Body of pancreas (tissue), 4 donors: ENCODE results near the gene ADCY6. TPM values are rescaled to one million over a fixed set of nuclear protein-coding genes. Genes with fewer than 3 reads are reported as not detected.

Experiments used
- ATAC-seq: fragments of 150-250 bp; one replicate; pipeline ENCODE4 v1.9.1; 2016
- DNase-seq, 4 donors: peaks; one replicate each; pipeline ENCODE4 v3.0.0-alpha.2; 2019
- H3K27ac ChIP-seq, 4 donors: fragments of 200-600 bp; sonication (generic); 1 replicate in 3 of 4; 2 replicates in 1 of 4; pipeline versions ENCODE4 v1.5.1 to v1.6.1; 2016 to 2019; ENCODE audit warnings: mild to moderate bottlenecking in 1 of 4, mixed read lengths in 1 of 4, moderate library complexity in 1 of 4
- H3K27me3 ChIP-seq, 2 donors: fragments of 200-600 bp; sonication (generic); one replicate each; pipeline ENCODE4 v1.6.0; 2016; ENCODE audit warnings: mild to moderate bottlenecking in 1 of 2
- H3K36me3 ChIP-seq, 2 donors: fragments of 200-600 bp; sonication (generic); replicated peaks in 1 of 2; 2 replicates each; pipeline ENCODE4 v1.5.1; 2016; ENCODE audit warnings: low read depth in 2 of 2; ENCODE audit not compliant: insufficient read depth in 1 of 2
- H3K4me1 ChIP-seq: fragments of 200-600 bp; sonication (generic); one replicate; pipeline ENCODE4 v1.6.0; 2016
- H3K4me3 ChIP-seq, 2 donors: fragments of 200-600 bp; sonication (generic); 1 replicate in 1 of 2; 2 replicates in 1 of 2; pipeline ENCODE4 v1.5.1; 2016 to 2019
- H3K9me3 ChIP-seq, 3 donors: fragments of 200-600 bp; sonication (generic); 1 replicate in 2 of 3; 2 replicates in 1 of 3; pipeline ENCODE4 v1.5.1; 2016
- CTCF ChIP-seq, 7 experiments: fragments of 450-650 bp in 4 of 7; fragments of 200-600 bp in 3 of 7; sonication (generic) in 3 of 7; IDR thresholded peaks; one replicate each; pipeline ENCODE4 v1.5.1; 2016 to 2019; ENCODE audit warnings: antibody characterized with exemption in 7 of 7
- POLR2A ChIP-seq, 3 donors: fragments of 450-650 bp; IDR thresholded peaks; one replicate each; pipeline ENCODE4 v1.6.1; 2016; ENCODE audit warnings: antibody characterized with exemption in 3 of 3, mild to moderate bottlenecking in 2 of 3
- WGBS, 2 donors: methylation state at CpG; one replicate each; pipeline ENCODE4 v1.1.5; 2017; 5-methylcytosine and 5-hydroxymethylcytosine counted together
- intact Hi-C: fragments of 100-400 bp; cut with DNase I; formaldehyde crosslinking; loops from one replicate; pipeline ENCODE4 v1.15.1; 2023
- total RNA-seq, 2 donors: library from RNA; depleted of rRNA; stranded (reverse); fragments of >200 nt; gene quantifications; one replicate each; pipeline ENCODE4 v1.1.0, GENCODE V29; 2016

Gene ADCY6
- total RNA-seq, 2 donors from 2014 or later = 38.6 to 59.1 TPM

GRCh38 chr12:48767521-48767920 is 21.4 kb downstream of the ADCY6 start:
- no peak overlapping the region for H3K4me3 ChIP-seq
- DNase-seq (no peak), ATAC-seq (no peak)
- no peak overlapping the region for H3K27ac ChIP-seq
- no peak for TF ChIP-seq CTCF (IDR thresholded peaks at IDR 0.05)
- no peak for TF ChIP-seq POLR2A (IDR thresholded peaks at IDR 0.05)
- no peaks in the 10 kb centered on the region for H3K9me3 ChIP-seq
- peaks cover 7 to 13% of the 10 kb centered on the region in 2 donors for H3K36me3 ChIP-seq
- no peaks in the 10 kb centered on the region for H3K4me1 ChIP-seq
- WGBS, 2 donors = 88 to 93% methylated on average over 2 to 6 of the region's 6 CpGs
- H3K27me3 ChIP-seq = no peaks in the 10 kb centered on the region
- intact Hi-C loops = no loop called here

- H3K4me1 ChIP-seq = no peaks in the 10 kb centered on the region
- ATAC-seq (peak; percentile 21), DNase-seq (peak in 2 of 4 donors; percentile 22)
- no peak overlapping the region for H3K27ac ChIP-seq
- H3K27me3 ChIP-seq = no peaks in the 10 kb centered on the region
- intact Hi-C loops = no loop called here
- no peak for TF ChIP-seq CTCF (IDR thresholded peaks at IDR 0.05)
- TF ChIP-seq POLR2A (IDR thresholded peaks at IDR 0.05) = no peak
- 87 to 100% methylated on average over 2 to 4 of the region's 4 CpGs for WGBS, 2 donors
- H3K4me3 ChIP-seq = no peak overlapping the region
- peaks cover 7 to 10% of the 10 kb centered on the region in 2 donors for H3K36me3 ChIP-seq
- H3K9me3 ChIP-seq = no peaks in the 10 kb centered on the region
Measured at GRCh38 chr12:48767047-48767446, 21.8 kb downstream of the ADCY6 start.

- no peaks in the 10 kb centered on the region for H3K4me1 ChIP-seq
- no peak overlapping the region for H3K4me3 ChIP-seq
- DNase-seq = peak in 1 of 4 donors; percentile 32
- no peak for TF ChIP-seq POLR2A (IDR thresholded peaks at IDR 0.05)
- no peak for TF ChIP-seq CTCF (IDR thresholded peaks at IDR 0.05)
- no peaks in the 10 kb centered on the region for H3K36me3 ChIP-seq
- no peak for ATAC-seq
- no peaks in the 10 kb centered on the region for H3K9me3 ChIP-seq
- no peaks in the 10 kb centered on the region for H3K27me3 ChIP-seq
- no peak overlapping the region for H3K27ac ChIP-seq
- 71 to 76% methylated on average over 5 of the region's 5 CpGs for WGBS, 2 donors
- intact Hi-C loops = no loop called here
Measured at GRCh38 chr12:48765753-48766162, 23.1 kb downstream of the ADCY6 start.

GRCh38 chr12:48764521-48764920 is 24.4 kb downstream of the ADCY6 start:
- TF ChIP-seq POLR2A (IDR thresholded peaks at IDR 0.05) (no peak), CTCF (IDR thresholded peaks at IDR 0.05) (no peak)
- intact Hi-C loops = no loop called here
- H3K9me3 ChIP-seq = no peaks in the 10 kb centered on the region
- 51 to 58% methylated on average over 2 of the region's 2 CpGs for WGBS, 2 donors
- H3K27ac ChIP-seq = no peak overlapping the region
- no peaks in the 10 kb centered on the region for H3K27me3 ChIP-seq
- ATAC-seq (no peak), DNase-seq (no peak)
- no peaks in the 10 kb centered on the region for H3K36me3 ChIP-seq
- no peaks in the 10 kb centered on the region for H3K4me1 ChIP-seq
- no peak overlapping the region for H3K4me3 ChIP-seq

- H3K4me3 ChIP-seq = no peak overlapping the region
- intact Hi-C loops = no loop called here
- TF ChIP-seq CTCF (IDR thresholded peaks at IDR 0.05) = no peak
- no peak for TF ChIP-seq POLR2A (IDR thresholded peaks at IDR 0.05)
- DNase-seq (no peak), ATAC-seq (no peak)
- no peak overlapping the region for H3K27ac ChIP-seq
- no peaks in the 10 kb centered on the region for H3K27me3 ChIP-seq
- no peaks in the 10 kb centered on the region for H3K4me1 ChIP-seq
- H3K36me3 ChIP-seq = no peaks in the 10 kb centered on the region
- no peaks in the 10 kb centered on the region for H3K9me3 ChIP-seq
Measured at GRCh38 chr12:48758737-48759136, 30.2 kb downstream of the ADCY6 start.
